ENCODE data around the gene AP2M1. TPM values are rescaled to one million over a fixed set of nuclear protein-coding genes. Genes with fewer than 3 reads are reported as not detected.
"Not testable (repeated sequence)": the region's sequence is repeated elsewhere in the genome, so short reads cannot be mapped to it uniquely, and the experiment has no call there.

AP2M1 gene
- total RNA-seq, 1 donor = 427 TPM

DNA sequence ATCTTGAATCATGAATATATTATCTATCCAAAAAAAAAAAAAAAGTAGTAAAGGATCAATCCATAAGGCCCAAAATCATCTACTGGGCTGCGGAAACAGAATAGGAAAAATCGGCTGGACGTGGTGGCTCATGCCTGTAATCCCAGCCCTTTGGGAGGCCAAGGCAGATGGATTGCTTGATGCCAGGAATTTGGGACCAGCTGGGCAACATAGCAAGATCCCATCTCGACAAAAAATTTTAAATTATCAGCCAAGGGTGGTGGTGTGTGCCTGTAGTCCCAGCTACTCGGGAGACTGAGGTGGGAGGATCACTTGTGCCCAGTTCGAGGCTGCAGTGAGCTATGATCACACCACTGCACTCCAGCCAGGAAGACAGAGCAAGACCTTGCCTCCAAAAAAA is 25.5 kb upstream of the AP2M1 start:
- Histone ChIP-seq H2AFZ (ENCODE audit: low read length) (no peak overlapping the region), H3K9me3 (ENCODE audit: low read depth, low read length) (no peaks in the 10 kb centered on the region), H3K4me2 (ENCODE audit: insufficient read depth, low read length) (no peak overlapping the region), H3K4me3 (ENCODE audit: insufficient read depth, low read length) (no peak overlapping the region), H3K36me3 (ENCODE audit: insufficient read depth, low read length) (peaks cover 20% of the 10 kb centered on the region), H3K27ac (ENCODE audit: low read depth, low read length) (no peak overlapping the region), H4K20me1 (ENCODE audit: insufficient read depth, low read length) (no peaks in the 10 kb centered on the region), H3K4me1 (ENCODE audit: insufficient read depth, low read length) (peaks cover 1% of the 10 kb centered on the region), H3K79me2 (ENCODE audit: insufficient read depth, low read length) (no peaks in the 10 kb centered on the region), H3K27me3 (ENCODE audit: insufficient read depth, low read length) (no peaks in the 10 kb centered on the region)
- DNase-seq (ENCODE audit: insufficient read length, low spot score, missing footprints) = no peak
- no peak for TF ChIP-seq CTCF (IDR thresholded peaks at IDR 0.05; ENCODE audit: extremely low read depth, low read depth, low read length)

DNA sequence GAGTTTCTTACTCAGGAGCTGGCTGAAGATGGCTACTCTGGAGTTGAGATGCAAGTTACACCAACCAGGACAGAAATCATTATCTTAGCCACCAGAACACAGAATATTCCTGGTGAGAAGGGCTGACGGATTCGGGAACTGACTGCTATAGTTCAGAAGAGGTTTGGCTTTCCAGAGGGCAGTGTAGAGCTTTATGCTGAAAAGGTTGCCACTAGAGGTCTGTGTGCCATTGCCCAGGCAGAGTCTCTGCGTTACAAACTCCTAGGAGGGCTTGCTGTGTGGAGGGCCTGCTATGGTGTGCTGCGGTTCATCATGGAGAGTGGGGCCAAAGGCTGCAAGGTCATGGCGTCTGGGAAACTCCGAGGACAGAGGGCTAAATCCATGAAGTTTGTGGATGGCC is 24.9 kb upstream of the AP2M1 start:
- not testable (repeated sequence) for H3K4me2 ChIP-seq (ENCODE audit: insufficient read depth, low read length); DNase-seq (ENCODE audit: insufficient read length, low spot score, missing footprints); H3K79me2 ChIP-seq (ENCODE audit: insufficient read depth, low read length); H3K27ac ChIP-seq (ENCODE audit: low read depth, low read length); H3K27me3 ChIP-seq (ENCODE audit: insufficient read depth, low read length); H4K20me1 ChIP-seq (ENCODE audit: insufficient read depth, low read length); H2AFZ ChIP-seq (ENCODE audit: low read length); H3K9me3 ChIP-seq (ENCODE audit: low read depth, low read length); H3K4me1 ChIP-seq (ENCODE audit: insufficient read depth, low read length); H3K4me3 ChIP-seq (ENCODE audit: insufficient read depth, low read length)
- H3K36me3 ChIP-seq (ENCODE audit: insufficient read depth, low read length) = peaks cover 13% of the 10 kb centered on the region
- TF ChIP-seq CTCF (IDR thresholded peaks at IDR 0.05; ENCODE audit: extremely low read depth, low read depth, low read length) = peak; percentile 58

- H4K20me1 ChIP-seq (ENCODE audit: insufficient read depth, low read length) = peaks cover 17% of the 10 kb centered on the region
- H3K4me1 ChIP-seq (ENCODE audit: insufficient read depth, low read length) = peaks cover 32% of the 10 kb centered on the region
- no peak for TF ChIP-seq CTCF (IDR thresholded peaks at IDR 0.05; ENCODE audit: extremely low read depth, low read depth, low read length)
- DNase-seq (ENCODE audit: insufficient read length, low spot score, missing footprints) = peak; percentile 98
- H3K27ac ChIP-seq (ENCODE audit: low read depth, low read length) = peak within 1 kb of the TSS; percentile 73
- H3K27me3 ChIP-seq (ENCODE audit: insufficient read depth, low read length) = no peaks in the 10 kb centered on the region
- peaks cover 3% of the 10 kb centered on the region for H3K36me3 ChIP-seq (ENCODE audit: insufficient read depth, low read length)
- peak within 1 kb of the TSS; percentile 92 for H3K4me2 ChIP-seq (ENCODE audit: insufficient read depth, low read length)
- peak within 1 kb of the TSS; percentile 85 for H2AFZ ChIP-seq (ENCODE audit: low read length)
- H3K79me2 ChIP-seq (ENCODE audit: insufficient read depth, low read length) = peaks cover 44% of the 10 kb centered on the region
- no peaks in the 10 kb centered on the region for H3K9me3 ChIP-seq (ENCODE audit: low read depth, low read length)
- peak within 1 kb of the TSS; percentile 98 for H3K4me3 ChIP-seq (ENCODE audit: insufficient read depth, low read length)
Observed at GRCh38 chr3:184154885-184155643, 19.6 kb upstream of the AP2M1 start, which contains the start of gene DVL3. TSS of gene DVL3 (plus strand) at chr3:184155377. CDS start at chr3:184155636, 259 bp downstream.

DNA sequence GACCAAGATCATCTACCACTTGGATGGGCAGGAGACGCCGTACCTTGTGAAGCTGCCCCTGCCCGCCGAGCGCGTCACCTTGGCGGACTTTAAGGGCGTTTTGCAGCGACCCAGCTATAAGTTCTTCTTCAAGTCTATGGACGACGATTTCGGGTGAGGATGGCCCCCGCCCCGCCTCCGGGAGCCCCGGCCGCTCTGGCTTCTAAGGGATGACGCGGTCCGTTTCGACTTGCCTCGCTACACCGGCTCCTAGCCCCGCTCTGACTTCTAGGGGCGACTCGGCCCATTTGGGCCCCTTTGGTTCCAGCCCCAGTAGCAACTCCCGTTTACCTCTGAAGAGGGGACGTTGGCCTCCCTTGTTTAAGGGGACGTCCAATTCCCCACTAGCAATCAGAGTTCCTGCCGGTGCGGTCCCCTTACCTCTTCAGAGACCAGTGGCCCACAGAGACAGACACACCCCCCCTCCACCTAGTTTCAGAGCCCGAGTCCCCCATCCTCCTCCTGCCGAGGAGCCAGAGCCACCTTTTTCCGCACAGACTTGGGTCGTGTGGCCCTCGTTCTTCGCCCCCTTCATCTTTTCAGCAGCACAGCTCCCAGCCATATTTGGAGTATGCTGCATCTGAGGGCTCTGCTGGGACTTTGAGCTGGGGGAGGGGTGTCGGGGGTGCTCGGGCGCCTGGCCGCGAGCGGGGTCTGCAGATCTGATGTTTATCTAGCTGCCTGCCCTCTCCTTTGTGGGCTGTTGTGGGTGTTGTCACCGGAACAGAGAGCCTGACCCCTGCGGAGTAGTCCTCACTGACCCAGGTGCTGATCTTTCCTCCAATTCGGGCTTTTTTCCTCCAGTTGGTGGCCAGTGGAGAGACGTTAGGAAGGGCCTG is 18.8 kb upstream of the AP2M1 start:
- Histone ChIP-seq H2AFZ (ENCODE audit: low read length) (peak overlapping the region; percentile 80), H3K4me2 (ENCODE audit: insufficient read depth, low read length) (peak overlapping the region; percentile 85), H3K4me3 (ENCODE audit: insufficient read depth, low read length) (peak overlapping the region; percentile 98), H3K27ac (ENCODE audit: low read depth, low read length) (peak overlapping the region; percentile 73), H3K79me2 (ENCODE audit: insufficient read depth, low read length) (peaks cover 52% of the 10 kb centered on the region), H3K9me3 (ENCODE audit: low read depth, low read length) (no peaks in the 10 kb centered on the region), H3K36me3 (ENCODE audit: insufficient read depth, low read length) (peaks cover 3% of the 10 kb centered on the region), H3K4me1 (ENCODE audit: insufficient read depth, low read length) (peaks cover 40% of the 10 kb centered on the region), H4K20me1 (ENCODE audit: insufficient read depth, low read length) (peaks cover 24% of the 10 kb centered on the region), H3K27me3 (ENCODE audit: insufficient read depth, low read length) (no peaks in the 10 kb centered on the region)
- TF ChIP-seq CTCF (IDR thresholded peaks at IDR 0.05; ENCODE audit: extremely low read depth, low read depth, low read length) = no peak
- peak; percentile 91 for DNase-seq (ENCODE audit: insufficient read length, low spot score, missing footprints)

All from osteoblast (primary cell).